Retina (tissue), 1 donor: ENCODE results near the gene PHF2.

Experiments
- DNase-seq: peaks from one replicate; pipeline ENCODE4 v3.0.0-alpha.2; 2016

PHF2 gene

DNA sequence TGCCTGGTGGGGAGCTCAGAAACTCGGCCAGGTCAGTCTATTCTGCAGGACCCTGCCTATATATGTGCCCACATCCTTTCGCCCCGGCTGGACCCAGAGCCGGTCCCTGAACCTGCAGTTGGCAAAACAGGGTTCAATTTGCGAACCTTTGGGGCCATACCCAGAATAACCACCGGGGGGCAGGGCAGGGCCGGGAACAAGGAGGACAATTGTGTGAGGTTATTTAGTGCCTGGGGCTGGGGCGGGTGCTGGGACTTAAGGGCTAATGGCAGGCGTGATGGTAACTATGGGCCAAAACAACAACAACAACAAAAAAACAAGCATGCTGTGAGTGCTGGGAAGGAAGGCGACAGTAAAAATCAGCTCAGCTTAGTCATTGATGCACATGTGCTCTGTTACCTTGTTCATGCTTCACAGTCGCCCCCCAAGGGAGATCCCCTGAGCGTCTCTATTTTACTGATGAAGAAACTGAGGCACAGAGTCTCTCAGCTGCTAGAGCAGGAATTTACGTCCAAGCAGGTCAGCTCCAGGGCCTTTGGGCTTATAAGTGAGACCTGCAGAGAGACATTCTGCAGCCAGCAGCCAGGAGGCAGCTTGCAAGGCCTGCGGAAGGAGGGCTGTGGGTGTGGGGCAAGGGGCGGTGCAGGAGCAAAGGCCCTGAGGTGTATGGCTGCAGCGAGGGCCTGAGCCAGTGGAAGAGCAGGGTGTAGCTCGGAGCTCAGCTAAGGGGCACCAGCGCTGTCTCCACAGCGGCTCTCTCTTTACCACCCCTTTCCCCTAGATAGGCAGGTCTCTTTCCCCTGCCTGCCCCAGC is 106.0 kb downstream of the PHF2 start:
- DNase-seq = peak; percentile 74

DNA sequence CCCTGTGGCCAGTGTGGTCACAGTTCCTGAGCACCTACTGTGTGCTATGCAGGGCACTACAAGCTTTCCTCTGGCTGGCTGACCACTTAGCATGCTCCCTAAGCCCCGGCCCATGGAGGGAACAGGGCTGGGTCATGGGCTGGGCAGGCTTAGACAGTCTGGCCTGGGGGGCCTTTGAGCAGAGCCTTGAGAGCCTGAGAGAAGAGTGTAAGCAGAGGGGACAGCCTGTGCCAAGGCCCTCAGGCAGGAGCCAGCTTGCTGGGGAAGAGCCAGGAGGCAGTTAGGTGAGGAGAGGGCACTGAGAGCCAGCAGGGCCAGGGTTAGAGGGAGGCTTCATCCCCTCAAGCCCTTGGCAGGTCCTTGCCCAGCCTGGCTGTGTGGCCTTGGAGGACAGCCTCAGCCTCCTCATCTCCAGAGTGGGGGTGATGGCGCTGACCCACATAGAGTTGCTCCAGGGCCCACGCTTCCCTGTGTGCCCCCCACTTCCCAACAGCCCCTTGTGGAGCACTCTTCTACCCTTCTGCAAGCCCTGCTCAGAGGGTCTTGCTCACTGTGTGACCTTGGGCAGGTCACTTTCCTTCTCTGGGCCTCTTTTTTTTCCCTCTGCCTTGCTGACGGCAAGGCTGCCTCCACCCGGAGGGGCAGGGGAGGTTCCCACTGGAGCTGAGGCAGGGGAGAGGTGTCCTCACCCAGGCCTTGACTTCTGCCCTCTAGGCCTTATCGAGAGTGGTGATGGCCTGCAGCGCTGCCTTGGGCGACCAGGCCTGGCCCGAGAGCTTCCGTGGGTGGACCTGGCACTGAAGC is 107.1 kb downstream of the PHF2 start:
- no peak for DNase-seq

DNA sequence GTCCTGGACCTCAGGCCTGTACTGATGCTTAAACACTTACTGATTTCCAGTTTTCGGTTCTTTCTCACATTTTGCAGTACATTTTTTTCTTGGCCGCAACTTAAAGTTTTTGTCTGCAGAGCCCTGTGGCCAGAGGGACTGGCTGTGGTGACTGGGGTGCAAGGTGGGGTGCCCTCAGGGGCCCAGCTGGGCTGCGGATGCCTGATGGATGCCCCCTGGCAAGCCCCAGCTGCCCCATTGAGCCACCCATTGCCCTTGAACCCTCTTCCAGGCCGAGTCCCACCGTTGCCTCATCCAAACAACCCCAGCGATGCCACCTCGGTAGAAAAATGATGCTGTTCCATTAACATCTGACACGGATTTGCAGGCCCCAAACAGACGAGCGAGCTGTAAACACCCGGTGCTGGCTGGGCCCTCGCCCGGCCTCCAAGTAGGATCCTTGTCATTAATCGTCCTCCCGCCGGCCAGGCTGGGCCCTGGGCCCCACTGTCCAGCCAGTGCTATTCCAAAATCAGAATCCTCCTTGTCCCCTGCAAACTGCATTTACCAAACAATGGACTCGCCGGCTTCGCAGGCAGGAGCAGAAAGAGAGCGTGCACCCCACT is 107.9 kb downstream of the PHF2 start:
- DNase-seq = no peak

DNA sequence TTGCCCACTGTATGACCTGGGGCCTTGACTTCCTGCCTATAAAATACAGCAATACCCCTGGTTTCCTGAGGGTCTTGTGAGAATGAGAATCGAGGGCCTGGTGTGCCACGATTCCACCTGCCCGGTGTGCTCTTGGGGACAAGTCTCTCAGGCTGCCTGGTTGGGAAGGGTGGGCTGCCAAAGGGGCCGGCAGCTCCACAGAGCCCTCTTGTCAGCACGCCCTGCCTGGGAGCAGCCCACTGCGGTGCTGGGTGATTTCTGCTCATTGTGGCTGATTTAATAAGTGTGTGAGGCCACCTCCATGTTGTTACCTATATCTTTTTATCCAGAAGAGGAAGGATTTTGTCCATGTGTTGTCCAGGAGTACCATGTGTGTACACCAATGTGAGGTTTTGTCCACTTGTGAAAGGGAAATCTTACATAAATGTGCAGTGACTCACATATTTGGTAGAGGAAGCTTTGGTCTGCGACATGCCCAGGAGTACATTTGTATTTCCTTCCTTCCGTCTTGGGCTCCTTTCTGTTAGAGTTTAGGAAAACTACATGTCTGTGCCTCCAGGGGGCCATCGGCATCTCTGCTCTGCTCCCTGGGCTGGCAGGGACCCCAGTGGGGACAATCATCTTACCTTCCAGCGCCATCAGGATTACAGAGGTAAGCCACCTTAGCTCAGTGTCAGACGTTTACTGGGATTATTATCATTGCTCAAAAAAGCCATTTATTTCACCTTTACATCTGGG is 108.6 kb downstream of the PHF2 start:
- DNase-seq = no peak

GRCh38 chr9:93686127-93686879 is 109.9 kb downstream of the PHF2 start:
- DNase-seq = no peak

DNA sequence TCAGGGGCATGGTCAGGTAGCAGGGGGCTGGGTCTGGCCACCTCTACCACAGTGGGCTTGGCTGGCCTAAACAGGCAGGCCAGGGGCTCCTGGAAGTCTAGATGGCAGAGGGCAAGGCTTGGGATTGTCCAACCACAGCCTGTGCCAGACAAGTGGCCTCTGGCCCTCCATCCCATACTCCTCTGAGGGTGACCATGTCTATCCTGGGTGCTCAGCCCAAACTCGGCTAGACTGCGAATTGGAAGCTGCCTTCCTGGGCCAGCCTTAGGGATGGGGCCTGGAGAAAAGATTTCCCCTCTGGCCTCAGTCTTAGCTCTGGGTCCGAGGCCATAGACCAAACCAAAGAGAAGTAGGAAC is 110.5 kb downstream of the PHF2 start:
- DNase-seq = no peak

DNA sequence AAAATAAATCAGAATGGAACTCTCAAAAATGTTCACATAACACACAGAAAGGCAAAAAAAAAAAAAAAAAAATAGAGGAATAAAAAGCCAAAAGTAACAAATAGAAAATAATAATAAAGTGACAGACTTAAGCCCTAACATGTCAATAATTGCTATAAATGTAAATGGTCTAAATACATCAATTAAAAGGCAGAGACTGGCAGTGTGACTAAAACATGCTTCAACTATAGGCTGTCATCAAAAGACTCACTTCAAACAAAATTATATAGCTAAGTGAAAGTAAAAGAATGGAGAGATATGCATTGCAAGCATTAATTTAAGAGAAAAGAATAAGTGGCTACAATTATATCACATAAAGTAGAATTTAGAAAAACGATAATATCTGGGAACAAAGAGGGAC is 114.2 kb downstream of the PHF2 start:
- DNase-seq = no peak

DNA sequence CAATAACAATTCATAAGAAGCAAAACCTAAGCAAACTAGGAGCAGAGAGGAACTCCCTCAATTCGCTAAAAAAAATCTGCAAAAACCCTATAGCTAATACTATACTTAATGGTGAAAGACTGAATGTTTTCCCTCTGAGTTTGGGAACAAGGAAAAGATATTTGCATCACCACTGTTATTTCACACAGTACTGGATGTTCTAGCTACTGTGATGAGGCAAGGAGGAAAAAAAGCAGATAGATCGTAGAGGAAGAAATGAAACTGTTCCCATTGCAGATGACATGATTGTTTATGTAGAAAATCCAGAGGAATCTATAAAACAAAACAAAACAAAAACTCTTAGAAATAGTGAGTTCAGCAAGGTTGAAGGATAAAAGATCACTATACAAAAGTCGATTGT is 116.7 kb downstream of the PHF2 start:
- no peak for DNase-seq

- no peak for DNase-seq
These were observed 121.2 kb downstream of the PHF2 start for GRCh38 chr9:93697352-93698139.

GRCh38 chr9:93698140-93698908 is 121.9 kb downstream of the PHF2 start:
- DNase-seq = no peak

GRCh38 chr9:93699650-93700049 is 123.3 kb downstream of the PHF2 start:
- DNase-seq = no peak

DNA sequence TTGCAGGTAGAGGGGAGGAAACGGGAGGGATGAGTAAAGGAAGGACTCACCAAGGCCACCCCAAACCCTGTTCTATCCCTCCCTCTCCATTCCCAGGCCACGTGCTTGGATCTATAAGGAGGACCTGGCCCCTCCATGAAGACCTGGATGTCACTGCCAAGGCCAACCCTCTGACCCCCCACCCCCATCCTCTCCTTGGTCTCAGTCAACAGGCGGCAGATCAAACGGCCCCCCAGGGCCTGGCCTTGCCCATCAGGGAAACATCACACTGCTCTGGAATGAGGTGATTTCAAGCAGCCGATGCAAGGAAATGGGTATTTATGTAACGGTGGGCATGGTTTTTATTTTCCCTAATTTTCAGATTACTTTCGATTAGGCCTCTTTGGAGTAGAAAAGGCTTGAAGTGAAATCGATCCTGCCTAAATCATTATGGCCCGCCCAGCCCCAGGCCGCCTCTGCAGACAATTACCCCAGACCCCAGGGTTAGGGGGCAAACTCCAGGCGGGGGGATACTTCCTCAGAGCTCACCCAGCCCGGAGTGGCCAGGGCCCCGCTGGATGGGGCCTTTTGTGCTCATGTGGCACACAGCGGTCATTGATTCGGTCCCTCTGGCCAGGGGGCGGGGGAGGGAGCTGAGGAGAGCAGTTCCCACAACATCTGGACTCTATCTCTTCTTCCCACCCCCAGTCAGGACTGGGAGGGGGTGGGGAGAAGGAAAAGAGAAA is 125.3 kb downstream of the PHF2 start:
- DNase-seq = no peak

GRCh38 chr9:93702261-93702660 is 125.9 kb downstream of the PHF2 start:
- no peak for DNase-seq

- DNase-seq = no peak
These were observed 132.1 kb downstream of the PHF2 start for GRCh38 chr9:93708289-93708986.

DNA sequence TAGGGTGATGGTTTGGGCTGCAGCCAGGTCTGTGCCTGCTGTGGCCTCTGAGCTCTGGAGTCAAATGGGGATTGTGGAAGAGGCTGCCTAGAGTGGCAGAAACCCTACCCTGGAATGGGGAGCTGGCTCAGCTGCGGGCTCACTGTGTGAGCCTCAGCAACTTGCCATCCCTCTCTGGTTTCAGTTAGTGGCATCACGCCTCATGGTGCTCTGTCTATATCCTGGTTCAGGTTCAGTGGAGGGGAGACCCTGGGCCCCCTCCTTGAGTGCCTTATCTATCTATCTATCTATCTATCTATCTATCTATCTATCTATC is 132.6 kb downstream of the PHF2 start:
- DNase-seq = no peak

GRCh38 chr9:93709600-93710369 is 133.4 kb downstream of the PHF2 start:
- DNase-seq = no peak

- DNase-seq = no peak
These were observed 134.0 kb downstream of the PHF2 start for GRCh38 chr9:93710370-93710723.

GRCh38 chr9:93711002-93711401 is 134.6 kb downstream of the PHF2 start:
- no peak for DNase-seq

DNA sequence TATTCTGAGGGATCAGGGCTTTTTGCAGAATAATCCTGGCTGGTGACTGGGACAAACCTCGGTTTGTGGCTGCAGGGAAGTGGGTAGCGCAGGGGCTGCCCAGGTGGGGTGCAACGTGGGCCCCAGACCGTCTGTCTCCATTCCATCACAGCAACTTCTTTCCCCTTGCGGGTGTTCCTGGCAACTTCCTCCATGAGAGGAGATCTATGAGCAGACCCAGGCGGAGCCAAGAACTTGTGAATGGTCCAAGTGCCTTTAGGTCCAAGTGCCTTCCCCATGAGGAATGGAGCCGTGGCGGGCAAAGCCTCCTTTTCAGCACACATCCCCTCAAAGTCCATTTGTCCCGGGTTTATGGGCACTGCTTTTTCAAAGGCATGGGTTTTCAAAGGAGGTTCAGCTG is 136.5 kb downstream of the PHF2 start:
- no peak for DNase-seq
